CD4-positive, alpha-beta T cell treated with Interleukin-6 for 4 hours (primary cell): Measurements from ENCODE around the gene PBLD.
"Not testable (repeated sequence)": the region's sequence is repeated elsewhere in the genome, so short reads cannot be mapped to it uniquely, and the experiment has no call there.

ENCODE experiments used
- DNase-seq: peaks from one replicate; pipeline ENCODE4 v3.0.0-alpha.2; 2020; ENCODE audit warnings: mixed read lengths

The PBLD gene

DNA sequence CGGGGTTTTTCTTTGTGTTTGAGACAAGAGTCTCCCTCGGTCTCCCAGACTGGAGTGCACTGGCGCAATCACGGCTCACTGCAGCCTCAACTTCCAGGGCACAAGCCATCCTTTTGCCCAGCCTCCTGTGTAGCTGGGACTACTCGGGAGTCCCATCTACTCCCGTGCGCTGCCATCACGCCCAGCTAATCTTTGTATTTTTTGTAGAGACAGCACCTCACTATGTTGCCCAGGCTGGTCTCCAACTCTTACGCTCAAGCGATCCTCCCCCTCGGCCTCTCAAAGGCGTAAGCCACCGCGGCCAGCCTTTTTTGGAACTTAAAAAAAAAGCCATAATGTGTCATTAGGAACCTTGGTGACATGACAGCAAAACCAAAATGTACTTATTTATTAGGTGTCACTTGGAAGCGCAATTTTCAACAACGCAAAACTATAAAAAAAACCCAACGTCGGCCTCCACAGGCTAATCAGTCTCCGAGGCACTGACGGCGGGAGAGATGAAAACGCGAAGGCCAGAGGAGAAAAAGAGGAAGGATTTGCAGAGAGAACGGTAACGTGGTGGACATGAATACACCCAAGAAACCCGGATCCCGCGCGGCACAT, 1.8 kb downstream of the PBLD start:
- DNase-seq, result peak; percentile 32

DNA sequence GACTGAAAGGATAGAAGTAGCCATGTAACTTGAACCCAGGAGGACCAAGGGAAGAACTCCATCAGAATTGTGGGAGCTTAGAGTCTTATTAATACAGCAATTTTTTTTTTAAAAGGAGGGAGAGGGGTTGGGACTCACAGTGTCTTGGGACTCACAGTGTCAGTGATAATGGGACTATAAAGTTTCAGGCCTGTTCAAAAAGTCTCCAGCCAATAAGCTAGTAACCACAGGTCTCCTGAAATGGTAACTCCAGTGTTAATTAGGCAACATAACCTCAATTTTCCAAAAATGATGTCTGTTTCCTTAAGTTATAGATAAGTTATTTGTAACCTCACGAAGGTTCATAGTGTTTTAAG, 3.2 kb downstream of the PBLD start:
- DNase-seq, result no peak

DNA sequence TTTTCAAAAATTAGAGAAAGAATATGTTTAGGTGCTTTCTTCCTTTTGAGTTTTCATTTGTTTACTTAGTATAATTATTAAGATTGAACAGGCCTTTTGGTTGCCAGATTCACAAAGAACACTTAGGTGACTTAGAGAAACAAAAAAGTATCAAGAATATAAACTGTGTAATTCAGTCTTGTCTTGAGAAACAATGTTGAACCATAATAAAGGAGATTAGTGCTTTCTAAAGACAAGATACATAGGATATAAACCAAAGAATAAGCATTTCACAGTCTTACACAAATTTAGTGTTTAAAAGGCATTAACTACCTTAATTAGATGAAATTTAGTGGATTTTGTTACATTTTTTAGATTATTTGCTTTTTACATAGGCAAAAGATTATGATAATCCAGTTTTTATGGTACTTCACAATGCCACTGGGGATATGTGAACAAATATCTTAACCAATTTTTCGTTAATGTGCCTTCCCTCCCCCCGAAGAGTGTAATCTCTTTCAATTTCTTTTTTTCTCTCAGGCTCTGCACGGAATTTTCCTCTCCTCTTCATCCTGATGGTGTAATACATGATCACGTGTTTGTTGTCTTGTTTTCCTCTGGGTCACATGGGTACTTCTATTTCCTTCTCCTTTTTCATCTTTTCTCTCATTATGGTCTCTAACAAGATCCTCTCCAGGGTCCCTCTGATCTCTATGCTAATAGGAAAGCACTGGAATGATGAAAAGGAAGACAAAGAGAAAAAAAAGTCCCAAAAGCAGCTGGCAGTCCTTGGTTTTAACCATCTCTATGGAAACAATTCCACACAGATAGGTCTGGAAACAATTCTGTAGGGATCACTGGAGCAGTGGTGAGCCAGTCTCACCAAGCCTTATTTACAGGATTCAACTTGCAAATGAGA, 4.6 kb downstream of the PBLD start:
- DNase-seq, result no peak

DNA sequence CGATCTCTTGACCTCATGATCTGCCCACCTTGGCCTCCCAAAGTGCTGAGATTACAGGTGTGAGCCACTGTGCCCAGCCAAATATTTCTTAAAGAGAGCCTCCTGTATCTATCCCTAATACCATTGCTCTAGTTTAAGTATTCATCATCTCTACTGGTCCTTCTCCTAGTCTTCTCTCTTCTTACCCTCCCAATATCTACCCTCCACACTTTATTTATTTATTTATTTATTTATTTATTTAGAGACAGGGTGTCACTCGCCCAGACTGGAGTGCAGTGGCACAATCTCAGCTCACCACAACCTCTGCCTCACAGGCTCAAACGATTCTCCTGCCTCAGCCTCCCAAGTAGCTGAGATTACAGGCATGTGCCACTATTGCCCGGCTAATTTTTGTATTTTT, 8.3 kb downstream of the PBLD start:
- DNase-seq, result not testable (repeated sequence)

DNA sequence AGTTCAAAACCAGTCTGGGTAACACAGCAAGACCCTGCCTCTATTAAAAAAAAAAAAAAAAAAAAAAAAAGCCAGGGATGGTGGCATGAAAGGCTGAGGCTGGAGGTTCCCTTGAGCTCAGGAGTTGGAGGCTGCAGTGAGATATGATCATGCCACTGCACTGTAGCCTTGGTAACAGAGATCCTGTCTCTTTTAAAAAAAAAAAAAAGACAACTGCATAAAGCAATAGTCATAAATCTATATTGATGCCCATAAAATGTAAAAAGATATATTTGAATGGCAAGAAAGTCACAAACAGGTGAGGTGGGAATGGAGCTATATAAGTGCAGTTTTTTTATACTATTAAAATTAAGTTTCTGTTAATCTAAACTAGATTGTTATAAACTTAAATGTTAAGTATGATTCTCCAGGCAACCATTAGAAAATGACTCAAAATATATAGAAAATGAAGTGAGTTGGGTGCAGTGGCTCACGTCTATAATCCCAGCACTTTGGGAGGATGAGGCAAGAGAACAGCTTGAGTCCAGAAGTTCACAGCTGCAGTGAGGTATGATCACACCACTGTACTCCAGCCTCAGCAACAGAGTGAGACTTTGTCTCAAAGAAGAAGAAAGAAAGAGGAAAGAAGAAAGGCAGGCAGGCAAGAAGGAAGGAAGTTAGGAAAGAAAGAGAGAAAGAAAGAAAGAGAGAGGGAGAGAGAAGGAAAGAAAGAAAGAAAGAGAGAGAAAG, 14.2 kb downstream of the PBLD start:
- DNase-seq, result no peak

DNA sequence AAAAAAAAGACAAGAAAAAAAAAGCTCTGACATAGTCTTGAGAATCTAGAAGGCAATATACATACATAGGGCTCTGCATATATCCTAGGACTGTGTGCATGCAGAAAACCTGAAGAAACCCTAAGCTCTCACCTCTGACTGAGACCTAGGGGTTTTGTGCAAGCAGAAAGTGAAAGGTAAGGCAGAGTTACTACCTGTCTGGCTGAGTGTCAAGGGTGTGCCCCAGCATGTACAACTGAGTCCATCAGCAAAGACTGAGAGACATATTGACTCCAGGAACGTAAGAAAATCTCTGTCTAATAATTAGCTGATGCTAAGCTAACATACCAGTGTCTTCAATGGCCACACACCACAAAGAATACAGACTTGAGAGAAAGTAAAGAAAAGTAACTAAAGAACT, 17.1 kb downstream of the PBLD start:
- DNase-seq, result no peak

DNA sequence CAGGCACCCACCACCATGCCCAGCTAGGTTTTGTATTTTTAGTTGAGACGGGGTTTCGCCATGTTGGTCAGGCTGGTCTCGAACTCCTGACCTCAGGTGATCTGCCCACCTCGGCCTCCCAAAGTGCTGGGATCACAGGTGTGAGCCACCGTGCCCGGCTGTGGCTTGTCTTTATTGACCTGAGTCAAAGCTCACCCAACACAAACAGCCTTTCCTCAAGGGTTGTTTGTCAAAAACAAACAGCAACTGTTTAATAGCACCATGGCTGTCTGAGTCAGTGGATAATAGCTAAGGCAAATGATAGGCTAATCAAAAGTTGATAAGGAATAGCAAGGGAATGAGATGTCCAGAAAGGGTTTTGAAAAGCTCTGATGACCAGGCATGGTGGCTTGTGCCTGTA, 17.8 kb downstream of the PBLD start:
- DNase-seq, result not testable (repeated sequence)

DNA sequence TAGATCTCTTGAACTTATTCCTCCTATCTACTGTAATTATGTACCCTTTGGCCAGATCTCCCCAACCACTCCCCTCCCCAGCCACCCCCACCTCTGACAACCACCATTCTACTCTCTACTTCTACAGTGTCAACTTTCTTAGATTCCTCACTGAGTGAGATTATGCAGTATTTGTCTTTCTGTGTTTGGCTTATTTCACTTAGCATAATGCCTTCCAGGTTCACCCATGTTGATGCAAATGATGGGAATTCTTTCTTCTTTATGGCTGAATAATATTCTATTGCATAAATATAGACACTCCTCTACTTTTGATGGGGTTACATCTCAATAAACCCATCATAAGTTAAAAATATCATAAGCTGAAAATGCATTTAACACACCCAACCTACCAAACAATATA, 22.2 kb downstream of the PBLD start:
- no peak for DNase-seq

DNA sequence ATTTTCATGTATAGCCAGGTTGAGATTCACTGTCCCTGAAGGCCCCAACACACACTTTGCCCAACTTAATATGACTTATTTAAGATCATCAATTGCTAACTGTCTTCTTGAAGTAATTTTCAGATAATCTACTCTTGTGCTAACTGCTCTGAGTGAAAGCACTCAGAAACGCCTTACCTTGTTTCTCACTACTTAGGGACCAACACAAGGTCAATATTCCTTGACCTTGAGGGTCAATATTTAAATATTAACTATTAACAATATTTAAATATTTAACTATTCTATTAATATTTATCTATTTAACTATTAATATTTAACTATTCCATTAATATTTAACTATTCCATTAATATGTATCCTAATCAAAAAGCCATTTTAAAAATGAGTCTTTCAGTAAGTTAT, 26.9 kb downstream of the PBLD start:
- no peak for DNase-seq

DNA sequence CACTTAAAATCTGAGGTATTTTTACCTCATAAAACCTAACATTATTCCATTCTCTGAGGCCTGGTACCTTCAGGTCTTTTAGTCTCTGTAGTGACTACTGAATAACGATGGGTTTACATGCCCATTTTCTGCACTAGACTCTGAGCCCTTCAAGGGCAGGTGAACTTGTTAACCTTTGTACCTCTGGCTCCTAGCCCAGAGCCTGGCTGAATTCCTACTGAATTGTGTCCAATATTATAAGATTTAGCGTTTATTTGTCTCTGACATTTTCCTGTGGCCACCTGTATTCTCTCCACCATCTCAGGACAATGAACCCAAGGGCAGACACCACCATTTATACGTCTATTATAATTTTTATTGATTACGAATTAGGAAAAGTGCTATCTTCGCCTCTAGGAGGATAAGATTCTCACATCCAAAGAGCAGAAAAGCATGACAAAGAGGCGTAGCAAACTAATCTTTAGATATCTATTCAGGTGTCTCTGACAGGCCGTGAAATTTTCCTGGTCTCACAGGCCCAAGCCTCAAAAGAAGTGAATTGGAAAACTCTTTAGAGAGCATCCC, 28.8 kb downstream of the PBLD start:
- no peak for DNase-seq

DNA sequence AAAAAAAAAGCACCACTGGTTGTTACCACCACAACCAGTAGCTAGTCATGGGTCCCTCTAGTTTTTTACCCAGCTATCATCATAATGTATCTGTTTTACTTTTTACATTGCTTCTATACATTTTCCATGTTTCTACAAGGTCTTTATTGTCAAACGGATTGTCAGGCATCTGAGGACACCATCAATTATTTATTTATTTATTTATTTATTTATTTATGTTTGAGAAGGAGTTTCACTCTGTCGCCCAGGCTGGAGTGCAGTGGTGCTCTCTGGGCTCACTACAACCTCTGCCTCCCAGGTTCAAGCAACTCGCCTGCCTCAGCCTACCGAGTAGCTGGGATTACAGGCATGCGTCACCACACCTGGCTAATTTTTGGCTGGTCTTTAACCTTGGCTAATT, 29.9 kb downstream of the PBLD start:
- no peak for DNase-seq

DNA sequence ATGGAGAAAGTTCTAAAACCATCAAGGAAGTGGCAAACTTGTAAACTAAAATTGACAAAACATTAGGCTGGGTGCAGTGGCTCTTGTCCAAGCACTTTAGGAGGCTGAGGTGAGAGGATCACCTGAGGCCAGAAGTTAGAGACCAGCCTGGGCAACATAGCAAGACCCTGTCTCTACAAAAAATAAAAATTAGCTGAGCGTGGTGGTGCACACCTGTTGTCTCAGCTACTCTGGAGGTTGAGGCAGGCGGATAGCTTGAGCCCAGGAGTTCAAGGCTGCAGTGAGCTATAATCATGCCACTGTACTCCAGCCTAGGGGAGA, 30.3 kb downstream of the PBLD start:
- DNase-seq, result no peak

DNA sequence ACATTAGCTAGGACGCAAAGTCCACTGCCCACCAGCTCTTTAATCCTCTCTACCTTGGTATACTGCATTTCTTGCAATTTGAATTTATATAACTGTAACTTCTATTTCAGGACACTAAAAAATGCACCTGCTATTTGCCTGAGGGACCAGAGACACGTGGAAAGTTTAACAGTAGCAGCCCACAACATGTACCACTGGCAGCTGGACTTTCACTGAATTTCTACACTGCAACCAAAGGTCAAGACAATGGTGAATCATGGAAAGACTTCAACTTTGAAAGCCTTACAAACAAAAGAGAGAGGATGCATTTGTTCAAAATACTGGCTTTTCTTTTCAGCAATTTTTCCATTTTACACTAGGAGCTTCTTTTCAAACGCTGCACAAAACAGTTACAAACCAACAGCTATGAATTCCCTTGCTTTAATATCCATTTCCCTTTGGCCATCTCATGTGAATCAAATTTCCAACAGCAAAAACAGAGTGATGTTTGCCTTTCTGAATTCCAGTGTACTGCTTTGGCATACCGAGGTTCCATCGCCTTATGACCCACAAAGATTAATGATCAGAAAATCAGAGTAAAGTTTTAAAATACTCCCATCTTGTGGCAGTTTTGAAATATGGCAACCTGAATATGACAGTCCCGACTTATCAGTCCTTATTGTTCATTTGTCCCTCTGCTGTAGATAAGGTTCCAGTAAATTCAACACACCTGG, 30.8 kb downstream of the PBLD start:
- DNase-seq, result no peak

DNA sequence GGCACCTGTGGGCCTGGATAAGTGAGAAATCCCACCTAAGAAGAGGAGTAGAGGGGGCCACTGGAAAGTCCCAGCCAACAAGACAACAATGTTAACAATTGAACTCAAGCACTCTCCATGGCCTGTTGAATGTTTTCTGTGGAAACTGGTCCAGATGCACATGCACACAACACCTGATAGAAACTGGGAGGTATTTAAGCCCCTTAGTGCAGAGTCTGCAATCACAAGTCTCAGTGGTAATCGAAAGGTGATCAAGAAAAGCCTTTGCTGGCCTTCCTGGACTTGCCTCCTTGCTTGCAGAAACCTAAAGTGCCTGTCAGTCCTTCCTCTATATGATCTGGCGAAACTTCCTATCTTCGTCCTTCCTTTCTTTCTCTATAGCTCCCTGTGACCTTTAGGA, 31.4 kb downstream of the PBLD start:
- no peak for DNase-seq

DNA sequence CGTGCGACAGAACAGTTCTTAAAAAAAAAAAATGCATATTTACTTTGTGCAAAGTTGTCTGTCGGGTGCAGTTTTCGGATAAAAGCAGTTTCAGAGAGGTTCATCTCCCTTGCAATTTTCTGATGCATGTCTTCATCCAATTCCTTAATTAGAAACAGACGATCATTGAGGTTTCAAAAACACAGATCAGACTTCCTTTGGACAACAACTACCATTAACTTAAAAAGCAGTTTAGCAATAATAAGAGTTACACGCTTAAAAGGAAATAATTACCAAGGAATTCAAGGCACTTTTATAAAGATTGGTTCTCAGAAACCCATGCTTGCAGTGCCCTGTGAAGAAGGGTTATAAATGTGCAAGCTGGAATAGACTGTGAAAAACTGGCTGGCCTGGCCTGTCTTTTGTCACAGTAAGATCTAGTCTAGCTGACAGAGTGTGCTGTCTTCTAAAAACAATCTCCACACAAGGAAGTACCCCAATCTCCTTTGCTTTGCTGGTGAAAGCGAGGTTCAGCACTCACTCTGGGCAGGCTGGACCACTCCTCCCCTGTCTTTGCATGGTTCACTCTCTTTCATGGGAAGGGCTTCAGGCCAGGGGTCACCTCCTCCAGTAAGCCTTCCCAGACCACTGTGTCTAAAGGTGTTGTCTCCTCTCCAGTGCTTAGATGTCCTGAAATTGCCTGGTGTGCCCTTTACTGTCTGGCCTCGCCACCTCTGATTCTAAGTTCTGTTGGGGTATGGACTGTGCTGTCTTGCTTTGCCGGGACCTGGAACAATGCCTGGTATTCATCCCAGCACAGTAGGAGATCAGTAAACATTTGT, 35.7 kb downstream of the PBLD start:
- no peak for DNase-seq

DNA sequence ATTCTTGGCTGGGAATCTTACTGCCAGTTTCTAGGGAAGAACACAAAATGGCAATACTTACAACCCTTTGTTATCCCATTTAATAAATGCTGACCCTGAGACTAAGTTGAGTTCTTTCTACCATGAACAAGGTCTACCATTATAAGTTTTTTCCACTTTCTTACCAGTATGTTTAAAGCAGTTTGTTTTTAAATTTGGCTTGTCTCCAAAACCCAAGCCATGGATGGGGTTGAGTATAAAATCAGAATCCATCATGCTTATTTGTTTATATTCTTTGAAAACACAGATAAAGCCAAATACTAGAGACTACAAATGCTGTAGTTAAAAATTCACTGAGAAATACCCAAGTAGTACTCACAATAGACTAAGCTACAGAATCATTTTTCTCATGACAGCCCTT, 42.0 kb downstream of the PBLD start:
- DNase-seq, result no peak

DNA sequence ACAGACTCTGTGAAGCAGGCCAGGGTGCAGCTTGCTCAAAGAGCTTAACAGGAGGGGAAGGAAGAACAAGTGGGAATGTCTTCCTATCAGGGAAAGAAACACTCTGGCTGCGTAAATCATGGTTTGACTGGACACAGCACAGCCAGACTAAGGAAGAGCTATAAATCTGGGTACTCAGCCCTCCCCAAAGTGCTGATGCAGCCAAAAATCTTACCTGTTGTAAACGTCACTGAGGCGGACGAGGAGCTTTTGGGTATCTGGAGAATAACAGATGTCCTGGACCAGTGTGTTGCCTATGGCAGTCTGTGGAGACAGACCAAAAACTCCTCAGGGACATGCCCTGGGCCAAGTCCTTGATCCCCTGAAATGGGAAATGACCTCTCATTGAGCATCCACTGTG, 44.0 kb downstream of the PBLD start:
- no peak for DNase-seq

DNA sequence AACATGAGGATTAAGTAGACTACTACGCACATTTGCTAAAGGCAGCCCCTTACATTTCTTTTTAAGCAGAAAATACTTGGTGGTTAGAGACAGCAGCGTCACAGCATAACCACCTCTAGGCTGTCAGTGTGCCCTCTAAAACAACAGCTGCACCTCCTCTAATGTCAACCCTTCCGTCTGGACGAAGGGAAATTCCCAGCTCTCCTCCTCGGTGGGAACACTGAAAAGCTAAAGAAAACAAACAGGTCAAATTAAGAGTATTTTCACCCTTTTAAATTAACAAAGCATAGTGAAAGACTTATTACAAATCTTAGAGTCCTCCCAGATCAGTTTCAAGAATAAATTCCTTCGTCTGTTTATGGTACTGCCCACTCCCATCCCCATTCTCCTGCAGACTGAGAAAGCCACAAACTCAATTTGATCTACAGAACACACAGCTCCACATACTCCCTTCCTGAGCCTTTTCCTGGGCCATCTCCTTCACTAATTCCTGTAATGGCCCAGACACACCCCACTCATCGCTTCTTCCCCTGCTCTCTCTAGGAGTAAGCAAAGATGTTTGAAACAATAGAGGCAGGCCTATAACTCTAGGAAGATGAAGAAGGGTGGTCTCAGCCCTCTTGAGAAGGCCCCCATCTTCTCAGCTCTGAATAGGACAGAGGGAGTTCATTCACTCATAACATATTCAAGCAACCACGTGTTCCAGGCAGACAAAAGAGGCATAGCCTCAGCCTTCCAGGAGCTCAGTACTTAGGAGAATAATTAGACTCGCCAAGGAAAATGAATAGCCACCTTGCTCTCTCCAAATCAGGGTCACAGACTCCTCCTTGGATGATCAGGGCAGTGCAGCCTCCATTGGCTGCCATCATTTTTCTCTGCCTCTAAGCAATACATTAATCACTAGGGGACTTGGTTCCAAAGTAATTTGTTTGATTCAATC, 48.4 kb downstream of the PBLD start:
- DNase-seq, result no peak

DNA sequence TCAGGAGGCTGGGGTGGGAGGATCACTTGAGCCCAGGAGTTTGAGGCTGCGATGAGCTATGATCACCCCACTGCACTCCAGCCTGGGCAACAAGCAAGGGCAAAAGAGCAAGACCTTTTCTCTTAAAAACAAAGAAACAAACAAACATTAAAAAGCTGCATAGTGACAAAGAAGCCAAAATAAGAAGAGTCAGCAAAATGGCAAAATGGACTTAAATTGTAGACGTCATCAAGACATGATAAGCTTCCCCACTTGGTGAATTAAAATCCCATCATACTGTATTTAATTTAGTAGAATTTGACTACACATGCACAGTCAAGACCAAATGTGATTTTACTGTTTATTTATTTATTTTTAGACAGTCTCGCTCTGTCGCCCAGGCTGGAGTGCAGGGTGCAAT, 52.0 kb downstream of the PBLD start:
- DNase-seq, result no peak

DNA sequence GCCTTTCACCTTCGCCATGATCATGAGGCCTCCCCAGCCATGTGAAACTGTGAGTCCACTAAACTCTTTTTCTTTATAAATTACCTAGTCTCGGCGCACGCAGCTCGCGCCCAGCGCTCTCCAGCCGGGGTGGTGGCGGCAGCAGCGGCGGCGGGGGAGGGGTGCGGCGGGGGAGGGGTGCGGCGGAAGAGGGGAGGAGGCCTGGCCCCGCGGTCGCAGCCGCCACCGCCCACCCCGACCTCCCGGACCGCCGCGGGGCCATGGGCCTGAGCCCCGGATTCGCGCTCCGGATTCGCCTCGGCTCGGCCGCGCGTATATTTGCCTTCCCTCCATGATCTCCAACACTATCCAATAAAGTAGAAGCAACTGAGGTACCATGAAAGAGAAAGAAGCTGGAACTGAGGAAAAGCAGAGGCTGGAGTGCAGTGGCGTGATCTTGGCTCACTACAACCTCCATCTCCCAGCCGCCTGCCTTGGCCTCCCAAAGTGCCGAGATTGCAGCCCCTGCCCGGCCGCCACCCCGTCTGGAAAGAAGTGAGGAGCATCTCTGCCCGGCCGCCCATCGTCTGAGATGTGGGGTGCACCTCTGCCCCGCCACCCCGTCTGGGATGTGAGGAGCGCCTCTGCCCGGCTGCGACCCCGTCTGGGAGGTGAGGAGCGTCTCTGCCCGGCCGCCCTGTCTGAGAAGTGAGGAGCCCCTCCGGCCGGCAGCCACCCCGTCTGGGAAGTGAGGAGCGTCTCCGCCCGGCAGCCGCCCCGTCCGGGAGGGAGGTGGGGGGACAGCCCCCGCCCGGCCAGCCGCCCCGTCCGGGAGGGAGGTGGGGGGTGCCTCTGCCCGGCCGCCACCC, 53.6 kb downstream of the PBLD start:
- DNase-seq, result not testable (repeated sequence)
